Prostate gland (tissue), 2 donors: Measurements from ENCODE around the gene CLMP.

ENCODE experiments used
- CTCF ChIP-seq, 4 experiments: fragments of 200-600 bp in 2 of 4; fragments of 450-650 bp in 2 of 4; sonication (generic) in 2 of 4; IDR thresholded peaks; 1 replicate in 3 of 4; 2 replicates in 1 of 4; pipeline ENCODE4 v1.5.1; 2016 to 2019; ENCODE audit warnings: antibody characterized with exemption in 4 of 4, mild to moderate bottlenecking in 2 of 4, moderate library complexity in 2 of 4
- POLR2A ChIP-seq: fragments of 450-650 bp; IDR thresholded peaks from one replicate; pipeline ENCODE4 v1.6.1; 2016; ENCODE audit warnings: antibody characterized with exemption, mild to moderate bottlenecking
- POLR2AphosphoS5 ChIP-seq: sonication (generic); formaldehyde crosslinking; IDR thresholded peaks from one replicate; pipeline ENCODE4 v1.6.1; 2017; ENCODE audit warnings: antibody characterized with exemption

- TF ChIP-seq POLR2A (no peak), CTCF (IDR thresholded peaks at IDR 0.05) (no peak), POLR2AphosphoS5 (no peak)
These were observed 7.8 kb downstream of the CLMP start for GRCh38 chr11:123187248-123187647.
